Neuronal stem cell (in vitro differentiated cells): ENCODE data around the gene C1GALT1.
"Not testable (repeated sequence)": the region's sequence is repeated elsewhere in the genome, so short reads cannot be mapped to it uniquely, and the experiment has no call there.

Source experiments
- DNase-seq: peaks from one replicate; pipeline ENCODE4 v3.0.0-alpha.2; 2013; ENCODE audit warnings: low spot score
- H2AFZ ChIP-seq: one replicate; pipeline ENCODE4 v1.6.1; 2013; ENCODE audit warnings: mild to moderate bottlenecking, low read length, inconsistent platforms
- H2AK5ac ChIP-seq: 2 replicates; pipeline ENCODE4 v1.6.1; 2013; ENCODE audit warnings: low read depth, mild to moderate bottlenecking, inconsistent platforms, low read length, moderate library complexity, mixed read lengths
- H2BK120ac ChIP-seq: 2 replicates; pipeline ENCODE4 v1.6.1; 2013; ENCODE audit warnings: low read depth, mild to moderate bottlenecking, inconsistent platforms, low read length, moderate library complexity, mixed read lengths
- H2BK12ac ChIP-seq: one replicate; pipeline ENCODE4 v1.6.1; 2013; ENCODE audit warnings: low read length, inconsistent platforms
- H2BK15ac ChIP-seq: 2 replicates; pipeline ENCODE4 v1.6.1; 2013; ENCODE audit warnings: mild to moderate bottlenecking, low read length, inconsistent platforms, mixed read lengths
- H2BK5ac ChIP-seq: one replicate; pipeline ENCODE4 v1.6.1; 2013; ENCODE audit warnings: inconsistent platforms, mild to moderate bottlenecking, low read length, moderate library complexity
- H3K14ac ChIP-seq: one replicate; pipeline ENCODE4 v1.6.1; 2013; ENCODE audit warnings: low read length, inconsistent platforms
- H3K18ac ChIP-seq: 2 replicates; pipeline ENCODE4 v1.6.1; 2013; ENCODE audit warnings: low read length, inconsistent platforms
- H3K23ac ChIP-seq: 2 replicates; pipeline ENCODE4 v1.6.1; 2013; ENCODE audit warnings: low read depth, mild to moderate bottlenecking, mixed read lengths, low read length, inconsistent platforms; ENCODE audit not compliant: poor library complexity
- H3K27ac ChIP-seq: replicated peaks from 3 replicates; pipeline ENCODE4 v1.5.1; 2013; ENCODE audit warnings: low read length, inconsistent platforms
- H3K27me3 ChIP-seq, 3 experiments: 2 replicates each; pipeline ENCODE4 v1.6.1; 2013; ENCODE audit warnings: low read length in 3 of 3, mild to moderate bottlenecking in 2 of 3, inconsistent platforms in 1 of 3, low read depth in 1 of 3, mixed read lengths in 1 of 3, moderate library complexity in 1 of 3; ENCODE audit not compliant: control insufficient read depth in 3 of 3, insufficient read depth in 3 of 3
- H3K36me3 ChIP-seq, 2 donors: replicated peaks in 1 of 2; 2 replicates each; pipeline ENCODE4 v1.6.1; 2013; ENCODE audit warnings: low read length in 2 of 2; ENCODE audit not compliant: control insufficient read depth in 2 of 2, insufficient read depth in 2 of 2
- H3K4ac ChIP-seq: 2 replicates; pipeline ENCODE4 v1.6.1; 2013; ENCODE audit warnings: inconsistent platforms, mild to moderate bottlenecking, low read length, moderate library complexity
- H3K4me1 ChIP-seq, 2 donors: 1 replicate in 1 of 2; 2 replicates in 1 of 2; pipeline ENCODE4 v1.6.1; 2013; ENCODE audit warnings: low read length in 2 of 2, low read depth in 1 of 2; ENCODE audit not compliant: control insufficient read depth in 2 of 2, insufficient read depth in 1 of 2
- H3K4me2 ChIP-seq: one replicate; pipeline ENCODE4 v1.6.1; 2013; ENCODE audit warnings: mild to moderate bottlenecking, low read length, inconsistent platforms; ENCODE audit not compliant: insufficient read depth, poor library complexity, severe bottlenecking
- H3K4me3 ChIP-seq, 2 donors: 2 replicates each; pipeline ENCODE4 v1.5.1; 2013; ENCODE audit warnings: low read length in 2 of 2, mild to moderate bottlenecking in 2 of 2, inconsistent platforms in 1 of 2, moderate library complexity in 1 of 2
- H3K79me1 ChIP-seq: one replicate; pipeline ENCODE4 v1.6.1; 2013; ENCODE audit warnings: low read depth, mild to moderate bottlenecking, inconsistent platforms, low read length, moderate library complexity
- H3K9ac ChIP-seq: one replicate; pipeline ENCODE4 v1.6.1; 2013; ENCODE audit warnings: mild to moderate bottlenecking, low read depth, low read length, inconsistent platforms; ENCODE audit not compliant: poor library complexity
- H3K9me3 ChIP-seq, 2 donors: replicated peaks in 1 of 2; 2 replicates each; pipeline versions ENCODE3 to v1.6.1; 2013; ENCODE audit warnings: low read length in 2 of 2, mild to moderate bottlenecking in 2 of 2, inconsistent platforms in 1 of 2, low read depth in 1 of 2, mixed read lengths in 1 of 2, moderate library complexity in 1 of 2; ENCODE audit not compliant: control insufficient read depth in 2 of 2, insufficient read depth in 1 of 2
- H4K8ac ChIP-seq: one replicate; pipeline ENCODE4 v1.6.1; 2013; ENCODE audit warnings: low read depth, mild to moderate bottlenecking, inconsistent platforms, low read length, moderate library complexity
- H4K91ac ChIP-seq: one replicate; pipeline ENCODE4 v1.6.1; 2013; ENCODE audit warnings: low read length, low read depth, mild to moderate bottlenecking, inconsistent platforms; ENCODE audit not compliant: poor library complexity
- WGBS, 2 donors: extraction: QIAGEN DNeasy Blood & Tissue Kit; methylation state at CpG; one replicate each; pipeline ENCODE4 v1.1.7; 2013; ENCODE audit warnings: missing lambda C conversion rate in 2 of 2, mixed read lengths in 1 of 2; ENCODE audit not compliant: insufficient read length in 2 of 2, insufficient replicate concordance in 1 of 2; ENCODE audit errors: extremely low coverage in 2 of 2; 5-methylcytosine and 5-hydroxymethylcytosine counted together

C1GALT1 gene

GRCh38 chr7:7190142-7190541 lies 7.8 kb downstream of the C1GALT1 start:
- no peak overlapping the region for H2AK5ac ChIP-seq
- no peak overlapping the region for H3K4me3 ChIP-seq

DNA sequence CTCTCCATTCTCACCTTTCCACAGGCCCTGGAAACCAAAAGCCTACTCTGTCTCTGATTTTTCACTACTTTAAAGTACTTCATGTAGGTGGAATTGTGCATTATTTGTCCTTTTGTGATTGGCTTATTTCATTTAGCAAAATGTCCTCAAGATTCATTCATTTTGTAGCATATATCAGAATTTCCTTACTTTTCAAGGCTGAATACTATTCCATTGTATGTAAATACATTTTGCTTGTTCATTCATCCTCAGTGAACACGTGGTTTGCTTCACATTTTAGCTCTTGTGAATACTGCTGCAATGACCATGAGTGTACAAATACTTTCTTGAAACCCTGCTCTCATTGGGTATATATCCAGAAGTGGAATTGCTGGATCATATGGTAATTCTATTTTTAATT lies 8.8 kb downstream of the C1GALT1 start:
- no peak overlapping the region for H3K4me3 ChIP-seq
- H2BK120ac ChIP-seq: no peak overlapping the region
- no peak overlapping the region for H3K9ac ChIP-seq
- no peak overlapping the region for H4K91ac ChIP-seq
- peaks cover 0 to 1% of the 10 kb centered on the region in 2 donors for H3K36me3 ChIP-seq
- no peak overlapping the region for H2BK12ac ChIP-seq
- H2AFZ ChIP-seq: no peak overlapping the region
- H2AK5ac ChIP-seq: no peak overlapping the region
- H3K4me2 ChIP-seq: no peak overlapping the region
- DNase-seq: no peak
- no peaks in the 10 kb centered on the region for H3K27me3 ChIP-seq
- H3K27ac ChIP-seq: no peak overlapping the region
- H3K14ac ChIP-seq: no peak overlapping the region
- no CpG with 5 or more reads among the region's 1 CpG for WGBS, 2 donors
- no peaks in the 10 kb centered on the region for H3K79me1 ChIP-seq
- no peak overlapping the region for H3K4ac ChIP-seq
- H3K18ac ChIP-seq: no peak overlapping the region
- H2BK15ac ChIP-seq: no peak overlapping the region
- peaks cover 4 to 7% of the 10 kb centered on the region in 2 donors for H3K4me1 ChIP-seq
- peaks cover 0 to 6% of the 10 kb centered on the region in 2 donors for H3K9me3 ChIP-seq
- H2BK5ac ChIP-seq: no peak overlapping the region
- no peak overlapping the region for H3K23ac ChIP-seq
- no peak overlapping the region for H4K8ac ChIP-seq

More at GRCh38 chr7:7190142-7190541, 7.8 kb downstream of the C1GALT1 start:
- H3K27ac ChIP-seq: peak overlapping the region; percentile 2
- H3K36me3 ChIP-seq: peaks cover 0 to 6% of the 10 kb centered on the region in 2 donors
- no peak overlapping the region for H3K9ac ChIP-seq
- H2BK12ac ChIP-seq: no peak overlapping the region
- H3K27me3 ChIP-seq: no peaks in the 10 kb centered on the region
- WGBS, 2 donors: no CpG with 5 or more reads among the region's 5 CpGs
- no peak overlapping the region for H4K91ac ChIP-seq
- no peak overlapping the region for H3K23ac ChIP-seq
- H4K8ac ChIP-seq: no peak overlapping the region
- no peak overlapping the region for H3K18ac ChIP-seq
- H3K4ac ChIP-seq: no peak overlapping the region
- H2AFZ ChIP-seq: peak overlapping the region; percentile 7
- no peak overlapping the region for H3K4me2 ChIP-seq
- no peaks in the 10 kb centered on the region for H3K79me1 ChIP-seq
- no peak overlapping the region for H3K14ac ChIP-seq
- no peak overlapping the region for H2BK5ac ChIP-seq
- DNase-seq: no peak
- H3K4me1 ChIP-seq: peaks cover 7% of the 10 kb centered on the region in 2 donors
- no peak overlapping the region for H2BK15ac ChIP-seq
- peaks cover 0 to 6% of the 10 kb centered on the region in 2 donors for H3K9me3 ChIP-seq
- no peak overlapping the region for H2BK120ac ChIP-seq

- not testable (repeated sequence) for H4K8ac ChIP-seq, H3K4me2 ChIP-seq, H2BK120ac ChIP-seq, H2AK5ac ChIP-seq, H3K4ac ChIP-seq, H2BK5ac ChIP-seq, DNase-seq, H3K4me3 ChIP-seq, H3K27ac ChIP-seq, H3K4me1 ChIP-seq, H2BK12ac ChIP-seq, H3K9me3 ChIP-seq, H4K91ac ChIP-seq, H3K23ac ChIP-seq, H2BK15ac ChIP-seq, H3K9ac ChIP-seq, H3K36me3 ChIP-seq, H3K79me1 ChIP-seq, H3K14ac ChIP-seq, H3K27me3 ChIP-seq, H2AFZ ChIP-seq, H3K18ac ChIP-seq
- no CpG with 5 or more reads among the region's 4 CpGs for WGBS, 2 donors
These were observed 10.7 kb downstream of the C1GALT1 start for GRCh38 chr7:7192798-7193788.

DNA sequence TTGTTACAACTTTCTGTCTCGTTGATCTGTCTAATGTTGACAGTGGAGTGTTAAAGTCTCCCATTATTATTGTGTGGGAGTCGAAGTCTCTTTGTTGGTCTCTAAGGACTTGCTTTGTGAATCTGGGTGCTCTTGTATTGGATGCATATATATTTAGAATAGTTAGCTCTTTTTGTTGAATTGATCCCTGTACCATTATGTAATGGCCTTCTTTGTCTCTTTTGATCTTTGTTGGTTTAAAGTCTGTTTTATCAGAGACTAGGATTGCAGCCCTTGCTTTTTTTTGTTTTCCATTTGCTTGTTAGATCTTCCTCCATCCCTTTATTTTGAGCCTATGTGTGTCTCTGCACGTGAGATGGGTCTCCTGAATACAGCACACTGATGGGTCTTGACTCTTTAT lies 17.2 kb downstream of the C1GALT1 start:
- H3K27me3 ChIP-seq, H3K27ac ChIP-seq, H2AFZ ChIP-seq, H3K4me3 ChIP-seq, H3K9ac ChIP-seq, H2BK120ac ChIP-seq, DNase-seq, H2BK15ac ChIP-seq, H3K4me1 ChIP-seq, H2BK12ac ChIP-seq, H3K9me3 ChIP-seq, H3K18ac ChIP-seq, H4K8ac ChIP-seq, H2AK5ac ChIP-seq, H3K4ac ChIP-seq, H3K79me1 ChIP-seq, H3K14ac ChIP-seq, H4K91ac ChIP-seq, H3K36me3 ChIP-seq, H3K4me2 ChIP-seq, H2BK5ac ChIP-seq, H3K23ac ChIP-seq: not testable (repeated sequence)
- WGBS, 2 donors: no CpG with 5 or more reads among the region's 3 CpGs
